ENCODE measurements around the gene AHDC1. TPM values are rescaled to one million over a fixed set of nuclear protein-coding genes. Genes with fewer than 3 reads are reported as not detected.

AHDC1 gene
- total and polyA plus RNA-seq, 10 of the 15 experiments (the other 5 are each of a cell fraction or from before 2014, with no cell fraction given) = 0.21 to 13.0 (median 1.4) TPM

DNA sequence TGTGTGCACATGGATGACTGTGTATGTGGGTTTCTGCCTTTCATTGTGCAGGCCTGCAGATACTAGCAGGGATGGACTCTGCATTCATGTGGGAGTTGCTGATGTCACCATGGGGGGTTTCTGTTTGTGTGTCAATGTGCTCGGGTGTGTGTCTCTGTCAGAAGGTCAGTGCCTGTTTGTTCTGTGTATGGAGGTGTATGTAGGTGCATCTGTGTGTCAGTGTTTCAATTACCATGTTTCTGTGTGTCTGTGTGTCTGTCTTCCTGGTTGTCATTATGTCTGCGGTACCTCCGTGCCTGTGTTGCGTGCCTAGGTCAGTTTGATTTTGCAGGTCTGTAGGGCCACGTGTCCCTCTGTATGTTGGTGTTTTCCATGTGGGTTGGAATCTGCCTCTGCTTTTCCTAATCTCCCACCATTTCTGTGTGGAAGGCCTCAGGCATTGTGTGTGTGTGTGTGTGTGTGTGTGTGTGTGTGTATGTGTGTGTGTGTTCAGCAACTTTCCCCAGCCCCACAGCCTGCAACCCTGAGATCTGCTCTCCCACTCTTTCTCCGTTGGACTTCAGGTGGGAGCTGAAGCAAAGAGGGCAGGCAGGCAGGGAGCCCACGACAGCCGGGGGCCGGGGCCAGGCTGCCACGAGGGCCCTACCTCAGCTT is 77.2 kb downstream of the AHDC1 start:
- Histone ChIP-seq H4K20me1 (ENCODE audit: control insufficient read depth, insufficient read depth) (no peaks in the 10 kb centered on the region), H3K27ac (ENCODE audit: control insufficient read depth, insufficient read depth) (no peak overlapping the region), H3K4me1 (ENCODE audit: control insufficient read depth, insufficient read depth, low read length) (peaks cover 34% of the 10 kb centered on the region), H3K79me2 (ENCODE audit: control insufficient read depth, insufficient read depth, low read length) (peaks cover 4% of the 10 kb centered on the region; the same call in 1 of the 2 replicates), H3K4me2 (ENCODE audit: control insufficient read depth, insufficient read depth) (peak overlapping the region; percentile 97), H3K36me3 (ENCODE audit: control insufficient read depth in 2 of 2, insufficient read depth in 2 of 2, low read length in 1 of 2) (no peaks in the 10 kb centered on the region), H3K4me3 (peak overlapping the region; percentile 68; the same call in 1 of the 2 replicates), H3K9me3 (replicated peaks; ENCODE audit: control insufficient read depth, insufficient read depth, low read length) (no peaks in the 10 kb centered on the region), H3K9ac (ENCODE audit: control insufficient read depth, insufficient read depth, low read length) (no peak overlapping the region), H3K27me3 (replicated peaks in 1 of 2; ENCODE audit: control insufficient read depth in 2 of 2, insufficient read depth in 2 of 2, low read length in 1 of 2) (no peaks in the 10 kb centered on the region), H2AFZ (ENCODE audit: control insufficient read depth, low read depth, low read length) (no peak overlapping the region)
- in situ Hi-C loops (cut with MboI) = no loop called here
- intact Hi-C loops (cut with micrococcal nuclease; ENCODE audit: unreplicated experiment) = no loop called here
- CTCF ChIA-PET = interaction anchor here (0.8 to 2.0 kb wide), 11 partner anchors 28 to 230 kb away, joined by 3 to 17 read pairs (median 4); partner anchors contain the start of genes AHDC1 and WASF2
- SMC1A ChIA-PET (ENCODE audit: uncharacterized antibody, unreplicated experiment) = interaction anchor here (1.2 to 2.0 kb wide), 10 partner anchors 10 to 111 kb away, joined by 3 to 12 read pairs (median 7); no protein-coding TSS in a partner anchor
- peak; percentile 49 for FAIRE-seq
- WGBS (ENCODE audit: insufficient coverage, insufficient replicate concordance, low lambda C conversion rate, missing lambda C conversion rate) = 83% methylated on average over 10 of the region's 10 CpGs
- ATAC-seq = peak; percentile 23
- BruUV-seq (replicated peaks) = no TSS peak
- POLR2A ChIA-PET = interaction anchor here (0.6 to 1.7 kb wide), 11 partner anchors 31 to 200 kb away, joined by 3 to 11 read pairs (median 4); partner anchors contain the start of gene WASF2
- DNase-seq (ENCODE audit: low read depth, low spot score) = no peak
- RAD21 ChIA-PET (ENCODE audit: unreplicated experiment) = interaction anchor here (1.0 to 3.6 kb wide), 12 partner anchors 30 to 110 kb away, joined by 3 to 23 read pairs (median 6); partner anchors contain the start of gene WASF2
- TF ChIP-seq RAD51 (IDR thresholded peaks at IDR 0.05) (no peak), ELK1 (IDR thresholded peaks at IDR 0.05; ENCODE audit: low read depth, low read length) (no peak), GABPA (IDR thresholded peaks at IDR 0.05; ENCODE audit: low read depth) (no peak), KLF5 (IDR thresholded peaks at IDR 0.05; ENCODE audit: partially characterized antibody) (no peak), NKRF (conservative IDR thresholded peaks at IDR 0.05) (0 out of 2 replicates have a peak, but pooled peaks have one; percentile 10), PAX5 (IDR thresholded peaks at IDR 0.05; ENCODE audit: borderline replicate concordance, low read depth, low read length) (no peak), SREBF1 (IDR thresholded peaks at IDR 0.05; ENCODE audit: low read length) (no peak), POLR2A (IDR thresholded peaks at IDR 0.05; ENCODE audit: low read depth, low read length) (no peak), HDGF (IDR thresholded peaks at IDR 0.05) (peak; percentile 87; the same call in 1 of the 2 replicates), CREM (IDR thresholded peaks at IDR 0.05; ENCODE audit: low read depth) (peak; percentile 54; the same call in 1 of the 2 replicates), LARP7 (IDR thresholded peaks at IDR 0.05) (no peak), RAD21 (IDR thresholded peaks at IDR 0.05; ENCODE audit: insufficient read depth, low read depth, low read length) (no peak), HDAC6 (IDR thresholded peaks at IDR 0.05; ENCODE audit: unreplicated experiment) (no peak), SRF (IDR thresholded peaks at IDR 0.05; ENCODE audit: low read depth in 2 of 2, low read length in 2 of 2) (no peak), IKZF2 (IDR thresholded peaks at IDR 0.05) (peak in 1 of 2 experiments; percentile 15; a peak in 1 of 4 replicates), ATF7 (IDR thresholded peaks at IDR 0.05; ENCODE audit: low read depth) (0 out of 2 replicates have a peak, but pooled peaks have one; percentile 15), ETV6 (conservative IDR thresholded peaks at IDR 0.05 in 1 of 2, IDR thresholded peaks at IDR 0.05 in 1 of 2; ENCODE audit: borderline replicate concordance in 1 of 2, low read depth in 1 of 2) (no peak), SIN3A (IDR thresholded peaks at IDR 0.05; ENCODE audit: low read depth, low read length) (no peak), NBN (IDR thresholded peaks at IDR 0.05) (peak; percentile 64; the same call in 1 of the 2 replicates)
- TF ChIP-seq, protein P1, sequence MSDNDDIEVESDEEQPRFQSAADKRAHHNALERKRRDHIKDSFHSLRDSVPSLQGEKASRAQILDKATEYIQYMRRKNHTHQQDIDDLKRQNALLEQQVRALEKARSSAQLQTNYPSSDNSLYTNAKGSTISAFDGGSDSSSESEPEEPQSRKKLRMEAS (IDR thresholded peaks at IDR 0.05; ENCODE audit: low read depth, low read length) = no peak
- TF ChIP-seq, protein P2, sequence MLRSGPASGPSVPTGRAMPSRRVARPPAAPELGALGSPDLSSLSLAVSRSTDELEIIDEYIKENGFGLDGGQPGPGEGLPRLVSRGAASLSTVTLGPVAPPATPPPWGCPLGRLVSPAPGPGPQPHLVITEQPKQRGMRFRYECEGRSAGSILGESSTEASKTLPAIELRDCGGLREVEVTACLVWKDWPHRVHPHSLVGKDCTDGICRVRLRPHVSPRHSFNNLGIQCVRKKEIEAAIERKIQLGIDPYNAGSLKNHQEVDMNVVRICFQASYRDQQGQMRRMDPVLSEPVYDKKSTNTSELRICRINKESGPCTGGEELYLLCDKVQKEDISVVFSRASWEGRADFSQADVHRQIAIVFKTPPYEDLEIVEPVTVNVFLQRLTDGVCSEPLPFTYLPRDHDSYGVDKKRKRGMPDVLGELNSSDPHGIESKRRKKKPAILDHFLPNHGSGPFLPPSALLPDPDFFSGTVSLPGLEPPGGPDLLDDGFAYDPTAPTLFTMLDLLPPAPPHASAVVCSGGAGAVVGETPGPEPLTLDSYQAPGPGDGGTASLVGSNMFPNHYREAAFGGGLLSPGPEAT (IDR thresholded peaks at IDR 0.05; ENCODE audit: low read depth) = no peak
